DND-41 (cell line): ENCODE data around the gene U2AF1L4.

Experiments used
- ATAC-seq: fragments of 200-7000 bp; cut with Tn5 transposase; 3 replicates; pipeline ENCODE4 v1.9.1; 2021; ENCODE audit warnings: low read depth; ENCODE audit not compliant: insufficient read depth
- DNase-seq: peaks from one replicate; pipeline ENCODE4 v3.0.0-alpha.2; 2020
- H2AFZ ChIP-seq: 2 replicates; pipeline ENCODE4 v1.6.0; 2012; ENCODE audit warnings: low read depth, low read length
- H3K27ac ChIP-seq: 2 replicates; pipeline ENCODE4 v1.5.1; 2012; ENCODE audit warnings: low read length, inconsistent platforms
- H3K27me3 ChIP-seq: fragments of 200-600 bp; sonication (generic); 2 replicates; pipeline ENCODE4 v1.6.0; 2012; ENCODE audit warnings: low read length, mild to moderate bottlenecking, inconsistent platforms; ENCODE audit not compliant: insufficient read depth, poor library complexity
- H3K36me3 ChIP-seq: 2 replicates; pipeline ENCODE4 v1.5.1; 2012; ENCODE audit warnings: low read length, inconsistent platforms; ENCODE audit not compliant: insufficient read depth
- H3K4me1 ChIP-seq: 2 replicates; pipeline ENCODE4 v1.5.1; 2012; ENCODE audit warnings: mild to moderate bottlenecking, low read length; ENCODE audit not compliant: insufficient read depth
- H3K4me2 ChIP-seq: 2 replicates; pipeline ENCODE4 v1.6.0; 2012; ENCODE audit warnings: mild to moderate bottlenecking, moderate library complexity, low read length, inconsistent platforms; ENCODE audit not compliant: insufficient read depth
- H3K4me3 ChIP-seq, 2 experiments: fragments of 200-600 bp in 1 of 2; shearing (Covaris generic) in 1 of 2; 2 replicates each; pipeline ENCODE4 v1.5.1; 2012 to 2016; ENCODE audit warnings: inconsistent platforms in 2 of 2, low read length in 2 of 2, mild to moderate bottlenecking in 2 of 2, low read depth in 1 of 2, moderate library complexity in 1 of 2
- H3K79me2 ChIP-seq: 2 replicates; pipeline ENCODE4 v1.6.0; 2012; ENCODE audit warnings: low read length, inconsistent platforms; ENCODE audit not compliant: insufficient read depth
- H3K9ac ChIP-seq: 2 replicates; pipeline ENCODE4 v1.6.0; 2012; ENCODE audit warnings: low read depth, mild to moderate bottlenecking, inconsistent platforms, low read length, moderate library complexity
- H3K9me3 ChIP-seq: 2 replicates; pipeline ENCODE4 v1.5.1; 2012; ENCODE audit warnings: low read length, moderate library complexity, mild to moderate bottlenecking, inconsistent platforms; ENCODE audit not compliant: insufficient read depth, severe bottlenecking
- H4K20me1 ChIP-seq: 2 replicates; pipeline ENCODE4 v1.6.0; 2012; ENCODE audit warnings: low read length; ENCODE audit not compliant: insufficient read depth
- CTCF ChIP-seq: IDR thresholded peaks from 2 replicates; pipeline ENCODE4 v1.5.1; 2012; ENCODE audit warnings: borderline replicate concordance, low read length, moderate library complexity, mild to moderate bottlenecking; ENCODE audit not compliant: poor library complexity, severe bottlenecking; ENCODE audit errors: extremely low read depth
- EZH2 ChIP-seq: IDR thresholded peaks from 3 replicates; pipeline ENCODE4 v1.6.1; 2012; ENCODE audit warnings: borderline replicate concordance, low read depth, mild to moderate bottlenecking, moderate library complexity, low read length, inconsistent platforms; ENCODE audit not compliant: severe bottlenecking

Gene U2AF1L4

GRCh38 chr19:35718345-35719041 lies 26.7 kb downstream of the U2AF1L4 start:
- Histone ChIP-seq H3K9ac (peak overlapping the region; percentile 84), H3K4me1 (peaks cover 42% of the 10 kb centered on the region), H3K9me3 (no peaks in the 10 kb centered on the region), H3K36me3 (peaks cover 45% of the 10 kb centered on the region), H3K79me2 (peaks cover 52% of the 10 kb centered on the region), H3K4me2 (peak overlapping the region; percentile 82), H3K27ac (peak overlapping the region; percentile 48), H4K20me1 (peaks cover 42% of the 10 kb centered on the region), H2AFZ (peak overlapping the region; percentile 7), H3K4me3 (peak overlapping the region; percentile 56 to 94; a peak in 3 of 4 replicates), H3K27me3 (no peaks in the 10 kb centered on the region)
- peak; percentile 7; the same call in 1 of the 3 replicates for ATAC-seq
- no peak for TF ChIP-seq CTCF
- no peak for TF ChIP-seq EZH2
- DNase-seq, result peak; percentile 65

- Histone ChIP-seq H3K36me3 (peaks cover 38% of the 10 kb centered on the region), H3K27me3 (no peaks in the 10 kb centered on the region), H3K27ac (peak within 1 kb of the TSS; percentile 80), H3K4me3 (peak within 1 kb of the TSS; percentile 59 to 94; a peak in 3 of 4 replicates), H3K9ac (peak within 1 kb of the TSS; percentile 84), H4K20me1 (peaks cover 39% of the 10 kb centered on the region), H3K4me1 (peaks cover 42% of the 10 kb centered on the region), H3K79me2 (peaks cover 52% of the 10 kb centered on the region), H3K9me3 (no peaks in the 10 kb centered on the region), H3K4me2 (peak within 1 kb of the TSS; percentile 96), H2AFZ (peak within 1 kb of the TSS; percentile 96)
- TF ChIP-seq CTCF (no peak), EZH2 (no peak)
- no peak for ATAC-seq
- no peak for DNase-seq
Measured at GRCh38 chr19:35717665-35718344, 27.4 kb downstream of the U2AF1L4 start, which contains the start of gene KMT2B. KMT2B (plus strand) TSS chr19:35718003; CDS start chr19:35718019, 16 bp downstream.

- Histone ChIP-seq H3K27me3 (no peaks in the 10 kb centered on the region), H2AFZ (peak overlapping the region; percentile 96), H3K4me1 (peaks cover 42% of the 10 kb centered on the region), H4K20me1 (peaks cover 31% of the 10 kb centered on the region), H3K36me3 (peaks cover 30% of the 10 kb centered on the region), H3K79me2 (peaks cover 47% of the 10 kb centered on the region), H3K4me2 (peak overlapping the region; percentile 96), H3K9me3 (no peaks in the 10 kb centered on the region), H3K9ac (peak overlapping the region; percentile 81), H3K4me3 (peak overlapping the region; percentile 59 to 94; a peak in 3 of 4 replicates), H3K27ac (peak overlapping the region; percentile 80)
- peak; percentile 98 for DNase-seq
- peak; percentile 92 for ATAC-seq
- TF ChIP-seq CTCF (peak; percentile 76), EZH2 (no peak)
Measured at GRCh38 chr19:35716801-35717664, 28.2 kb downstream of the U2AF1L4 start.
